Measurements from ENCODE around the gene ALG10.
"Not testable (repeated sequence)": the region's sequence is repeated elsewhere in the genome, so short reads cannot be mapped to it uniquely, and the experiment has no call there.

ALG10 gene, protein sequence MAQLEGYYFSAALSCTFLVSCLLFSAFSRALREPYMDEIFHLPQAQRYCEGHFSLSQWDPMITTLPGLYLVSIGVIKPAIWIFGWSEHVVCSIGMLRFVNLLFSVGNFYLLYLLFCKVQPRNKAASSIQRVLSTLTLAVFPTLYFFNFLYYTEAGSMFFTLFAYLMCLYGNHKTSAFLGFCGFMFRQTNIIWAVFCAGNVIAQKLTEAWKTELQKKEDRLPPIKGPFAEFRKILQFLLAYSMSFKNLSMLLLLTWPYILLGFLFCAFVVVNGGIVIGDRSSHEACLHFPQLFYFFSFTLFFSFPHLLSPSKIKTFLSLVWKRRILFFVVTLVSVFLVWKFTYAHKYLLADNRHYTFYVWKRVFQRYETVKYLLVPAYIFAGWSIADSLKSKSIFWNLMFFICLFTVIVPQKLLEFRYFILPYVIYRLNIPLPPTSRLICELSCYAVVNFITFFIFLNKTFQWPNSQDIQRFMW

GRCh38 chr12:34022079-34022830, at the start of gene ALG10:
TSS of gene ALG10 (plus strand) at chr12:34022496. CDS start at chr12:34022600, 104 bp downstream.
- DNase-seq = peak; percentile 87 to 92

DNA sequence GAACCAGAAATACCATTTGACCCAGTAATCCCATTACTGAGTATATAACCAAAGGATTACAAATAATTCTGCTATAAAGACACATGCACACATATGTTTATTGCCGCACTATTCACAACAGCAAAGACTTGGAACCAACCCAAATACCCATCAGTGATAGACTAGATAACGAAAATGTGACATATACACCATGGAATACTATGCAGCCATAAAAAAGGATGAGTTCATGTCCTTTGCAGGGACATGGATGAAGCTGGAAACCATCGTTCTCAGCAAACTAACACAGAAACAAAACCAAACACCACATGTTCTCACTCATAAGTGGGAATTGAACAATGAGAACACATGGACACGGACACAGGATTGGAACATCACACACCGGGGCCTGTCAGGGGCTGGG, 49.4 kb upstream of the ALG10 start:
- not testable (repeated sequence) for DNase-seq

DNA sequence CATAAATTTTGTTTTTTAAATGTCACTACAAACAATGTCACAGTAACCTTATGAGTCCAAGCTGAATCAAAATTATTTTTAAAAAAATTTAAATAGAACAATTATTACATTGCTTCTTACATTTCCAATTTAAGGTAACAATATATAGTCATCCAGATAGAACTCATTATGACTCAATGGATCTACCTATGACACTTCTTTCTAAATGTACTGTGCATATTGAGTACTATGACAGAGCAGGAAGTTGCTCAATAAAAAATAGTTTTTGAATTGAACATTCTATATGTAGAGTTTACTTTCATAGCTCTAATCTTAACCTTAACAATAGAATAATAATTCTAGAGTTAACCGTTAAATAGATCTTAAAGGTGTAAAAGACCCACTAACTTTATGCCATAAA, 44.4 kb upstream of the ALG10 start:
- DNase-seq = no peak

DNA sequence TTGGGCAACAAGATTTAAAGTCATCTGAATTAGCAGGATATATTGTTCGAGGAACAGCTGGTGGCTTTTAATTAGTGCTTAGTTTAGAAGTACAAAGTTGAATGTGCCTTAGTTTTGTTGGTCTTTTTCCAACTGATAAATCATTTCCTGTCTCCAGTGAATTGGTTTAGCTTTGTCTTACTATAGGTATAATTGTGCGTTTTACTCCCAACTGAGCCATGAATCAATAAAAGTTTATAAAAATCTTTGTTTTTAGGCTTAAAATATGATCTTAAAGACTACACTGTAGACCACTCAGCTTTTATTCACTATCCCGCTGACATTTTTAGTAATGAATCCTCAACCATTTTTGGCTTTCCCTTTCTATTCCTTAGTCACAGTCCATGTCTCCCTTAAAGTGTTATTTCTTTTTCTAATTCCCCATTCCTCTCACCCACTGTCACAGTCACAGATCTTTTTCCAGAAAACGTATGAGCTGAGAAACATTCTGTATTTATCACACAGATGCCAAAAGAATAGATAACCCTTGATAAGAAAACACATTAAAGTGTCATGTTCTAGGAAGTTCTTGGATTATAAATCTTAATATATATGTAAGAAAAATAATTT, 34.0 kb upstream of the ALG10 start:
- no peak for DNase-seq

DNA sequence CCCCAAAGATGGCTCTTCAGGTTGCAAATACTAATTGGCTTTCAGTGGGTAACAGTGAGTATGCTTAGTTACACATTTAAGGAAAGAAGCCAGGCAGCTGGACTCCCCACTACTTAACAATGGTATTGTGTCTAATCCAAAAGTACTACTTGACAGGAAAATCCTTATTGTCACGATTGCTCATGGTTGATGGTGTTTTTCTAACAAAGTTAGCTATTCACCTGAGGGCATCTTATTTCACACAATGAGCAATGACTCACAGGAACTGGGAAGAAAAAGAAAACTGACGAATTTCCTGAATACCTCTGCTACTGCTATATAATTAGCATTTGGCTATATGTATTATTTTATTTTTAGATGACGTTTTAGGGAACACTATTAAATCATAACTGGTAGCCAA, 33.4 kb upstream of the ALG10 start:
- no peak for DNase-seq

GRCh38 chr12:33994857-33995808, 27.2 kb upstream of the ALG10 start:
- DNase-seq = no peak

- DNase-seq = not testable (repeated sequence)
Observed at GRCh38 chr12:34008835-34009234, 13.5 kb upstream of the ALG10 start.

DNA sequence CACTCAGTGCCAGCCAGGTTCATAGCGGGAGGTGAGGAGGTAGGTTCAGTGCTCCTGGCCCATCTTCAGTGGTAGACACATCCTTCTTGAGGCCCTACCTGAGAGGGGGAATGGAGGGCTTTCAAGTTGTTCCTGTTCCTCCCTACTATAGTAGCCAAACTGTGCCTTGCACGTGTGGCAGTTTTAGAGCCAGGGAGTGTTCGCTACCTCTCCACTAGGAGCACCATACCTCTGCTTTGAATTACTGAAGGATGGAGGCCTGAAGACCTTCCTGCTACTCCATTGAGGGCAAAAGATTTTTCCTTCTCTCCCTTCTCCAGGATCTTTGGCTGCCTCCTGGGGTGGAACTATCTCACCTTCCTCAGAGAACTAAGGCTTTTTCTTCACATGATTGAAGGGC, 5.9 kb upstream of the ALG10 start:
- no peak for DNase-seq

- no peak for DNase-seq
Observed at GRCh38 chr12:34021071-34021470, 1.2 kb upstream of the ALG10 start.

GRCh38 chr12:34027661-34028060, 5.4 kb downstream of the ALG10 start:
- not testable (repeated sequence) for DNase-seq

DNA sequence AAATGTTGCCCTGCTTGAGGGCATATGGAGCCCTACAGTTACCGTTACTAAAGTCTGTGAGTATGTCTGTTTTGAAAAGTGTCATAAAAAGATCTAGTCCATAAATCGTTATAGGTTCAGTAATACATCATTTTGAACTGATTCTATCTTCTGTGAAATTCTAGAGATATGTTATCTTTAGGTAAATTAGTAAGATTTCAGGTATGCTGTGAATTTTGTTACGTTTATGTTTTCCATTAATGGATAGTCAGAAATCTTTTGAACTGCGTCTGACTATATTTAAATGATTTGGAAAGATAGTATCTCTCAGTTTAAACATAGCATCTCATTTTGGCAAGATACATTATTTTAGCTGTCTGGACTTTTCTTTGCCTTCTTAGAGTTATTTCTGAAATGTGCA, 8.3 kb downstream of the ALG10 start:
- no peak for DNase-seq

GRCh38 chr12:34033628-34034296, 11.5 kb downstream of the ALG10 start:
- DNase-seq = no peak

- DNase-seq = not testable (repeated sequence)
Observed at GRCh38 chr12:34038357-34038756, 16.1 kb downstream of the ALG10 start.

DNA sequence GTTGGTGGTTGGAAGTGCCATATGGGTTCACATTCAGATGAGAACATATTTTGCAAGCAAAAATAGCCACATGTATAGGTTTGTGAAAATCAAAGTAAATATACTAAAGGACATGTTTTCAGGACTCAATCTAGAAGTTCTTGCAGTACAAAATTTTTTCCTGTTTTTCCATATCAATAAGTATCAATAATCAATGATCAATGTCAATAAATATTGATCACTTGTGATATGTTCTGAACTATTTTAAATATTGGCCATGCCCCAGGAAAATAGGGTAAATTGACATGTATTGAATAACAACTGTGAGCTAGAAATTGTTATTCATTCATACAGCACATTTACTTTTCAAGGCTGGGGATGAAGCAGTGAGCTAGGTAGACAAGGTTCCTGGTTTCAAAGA, 24.3 kb downstream of the ALG10 start:
- no peak for DNase-seq

- not testable (repeated sequence) for DNase-seq
Observed at GRCh38 chr12:34047855-34048254, 25.6 kb downstream of the ALG10 start.

DNA sequence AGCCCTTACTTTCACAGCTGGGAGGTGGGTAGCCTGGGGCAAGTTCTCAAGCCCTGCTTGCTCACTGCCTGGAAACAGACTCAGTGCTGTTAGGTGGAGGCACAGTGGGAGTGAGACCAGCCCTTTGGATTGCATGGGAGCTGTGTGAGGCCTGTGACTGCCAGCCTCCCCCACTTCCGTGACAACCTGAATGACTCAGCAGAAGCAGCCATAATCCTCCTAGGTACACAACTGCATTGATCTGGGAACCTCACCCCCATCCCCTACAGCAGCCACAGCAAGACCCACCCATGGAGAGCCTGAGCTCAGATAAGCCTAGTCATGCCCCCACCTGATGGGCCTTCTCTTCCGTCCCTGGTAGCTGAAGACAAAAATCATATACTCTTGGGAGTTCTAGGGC, 26.4 kb downstream of the ALG10 start:
- DNase-seq = no peak

- DNase-seq = no peak
Observed at GRCh38 chr12:34051486-34051885, 29.2 kb downstream of the ALG10 start.

DNA sequence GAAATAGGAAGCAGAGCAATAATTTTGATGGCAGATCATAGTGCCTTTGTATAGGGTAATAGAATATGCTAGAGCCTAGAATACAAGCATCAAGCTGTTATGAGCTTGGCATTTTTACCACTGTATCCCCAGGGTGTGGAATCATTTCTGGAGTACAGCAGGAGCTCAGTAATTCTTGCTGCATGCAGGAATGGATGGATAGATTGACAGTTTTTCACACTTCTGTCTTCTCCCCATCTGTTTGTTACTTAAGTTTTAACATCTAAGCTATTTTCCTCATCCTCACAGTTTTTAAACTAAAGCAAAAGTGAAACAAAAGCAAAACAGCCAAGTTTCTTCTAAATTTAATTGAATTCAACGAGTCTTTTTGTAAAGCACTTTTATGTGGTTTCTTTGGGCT, 32.6 kb downstream of the ALG10 start:
- no peak for DNase-seq
